Astrocyte (in vitro differentiated cells and primary cell): ENCODE measurements around the gene IWS1. TPM values are rescaled to one million over a fixed set of nuclear protein-coding genes. Genes with fewer than 3 reads are reported as not detected.
A peak's percentile ranks its signal among the peaks of the same experiment; 100 is the strongest.

ENCODE experiments used
- DNase-seq: peaks from one replicate; pipeline ENCODE4 v3.0.0-alpha.2; 2010; ENCODE audit warnings: low read depth
- FAIRE-seq: peaks from 2 replicates; lab custom pipeline; 2011; peaks lifted over from hg19 to GRCh38; lab: Jason Lieb, UNC
- H2AFZ ChIP-seq: 2 replicates; pipeline ENCODE4 v1.6.0; 2012; ENCODE audit warnings: low read depth, low read length, inconsistent platforms
- H3K27ac ChIP-seq: 2 replicates; pipeline ENCODE4 v1.5.1; 2011; ENCODE audit warnings: low read depth, low read length, inconsistent platforms
- H3K27me3 ChIP-seq: 2 replicates; pipeline ENCODE4 v1.6.0; 2011; ENCODE audit warnings: low read length, inconsistent platforms; ENCODE audit not compliant: insufficient read depth
- H3K36me3 ChIP-seq: 2 replicates; pipeline ENCODE4 v1.5.1; 2011; ENCODE audit warnings: low read length, inconsistent platforms; ENCODE audit not compliant: insufficient read depth
- H3K4me1 ChIP-seq: 2 replicates; pipeline ENCODE4 v1.5.1; 2011; ENCODE audit warnings: low read length, inconsistent platforms; ENCODE audit not compliant: insufficient read depth
- H3K4me2 ChIP-seq: 2 replicates; pipeline ENCODE4 v1.6.0; 2012; ENCODE audit warnings: low read length, inconsistent platforms
- H3K4me3 ChIP-seq: 2 replicates; pipeline ENCODE4 v1.5.1; 2011; ENCODE audit warnings: low read depth, mild to moderate bottlenecking, low read length, inconsistent platforms; ENCODE audit not compliant: insufficient read depth
- H3K79me2 ChIP-seq: 2 replicates; pipeline ENCODE4 v1.6.0; 2012; ENCODE audit warnings: mild to moderate bottlenecking, low read length, inconsistent platforms; ENCODE audit not compliant: insufficient read depth
- H3K9ac ChIP-seq: 2 replicates; pipeline ENCODE4 v1.6.0; 2012; ENCODE audit warnings: mild to moderate bottlenecking, low read length, inconsistent platforms
- H3K9me3 ChIP-seq: 2 replicates; pipeline ENCODE4 v1.5.1; 2012; ENCODE audit warnings: low read depth, mild to moderate bottlenecking, low read length, inconsistent platforms; ENCODE audit not compliant: insufficient read depth
- H4K20me1 ChIP-seq: 2 replicates; pipeline ENCODE4 v1.6.0; 2012; ENCODE audit warnings: low read length, inconsistent platforms; ENCODE audit not compliant: insufficient read depth
- H3K27ac Mint-ChIP-seq: one replicate; pipeline ENCODE4 v1.8.0; 2021; ENCODE audit warnings: mild to moderate bottlenecking, mixed read lengths; ENCODE audit not compliant: unreplicated experiment
- H3K27me3 Mint-ChIP-seq: one replicate; pipeline ENCODE4 v1.8.0; 2021; ENCODE audit warnings: low read depth, mixed read lengths; ENCODE audit not compliant: unreplicated experiment
- H3K36me3 Mint-ChIP-seq: one replicate; pipeline ENCODE4 v1.8.0; 2021; ENCODE audit warnings: low read depth, mixed read lengths; ENCODE audit not compliant: unreplicated experiment
- H3K4me1 Mint-ChIP-seq: one replicate; pipeline ENCODE4 v1.8.0; 2021; ENCODE audit warnings: low read depth, mixed read lengths; ENCODE audit not compliant: unreplicated experiment
- H3K4me3 Mint-ChIP-seq: one replicate; pipeline ENCODE4 v1.8.0; 2021; ENCODE audit warnings: mild to moderate bottlenecking, moderate library complexity, mixed read lengths; ENCODE audit not compliant: unreplicated experiment
- H3K9me3 Mint-ChIP-seq: one replicate; pipeline ENCODE4 v1.8.0; 2021; ENCODE audit warnings: mild to moderate bottlenecking, mixed read lengths; ENCODE audit not compliant: unreplicated experiment
- CTCF ChIP-seq: IDR thresholded peaks from 2 replicates; pipeline ENCODE4 v1.5.1; 2011; ENCODE audit warnings: low read depth, mild to moderate bottlenecking, inconsistent platforms, low read length, moderate library complexity; ENCODE audit not compliant: insufficient read depth
- EZH2 ChIP-seq: IDR thresholded peaks from 2 replicates; pipeline ENCODE4 v1.6.1; 2012; ENCODE audit warnings: mild to moderate bottlenecking, low read length, inconsistent platforms; ENCODE audit not compliant: insufficient read depth
- total RNA-seq: library from RNA; stranded (reverse); gene quantifications from 2 replicates; pipeline ENCODE4 v1.2.1, GENCODE V29; 2021

Gene IWS1
- total RNA-seq, 1 donor from 2014 or later: 56.2 TPM

GRCh38 chr2:127563458-127564428 is 37.5 kb upstream of the IWS1 start:
- TF ChIP-seq EZH2 (no peak), CTCF (no peak)
- no peak overlapping the region for H2AFZ ChIP-seq
- H3K4me1 Mint-ChIP-seq: peaks cover 8% of the 10 kb centered on the region
- H4K20me1 ChIP-seq: no peaks in the 10 kb centered on the region
- peaks cover 32% of the 10 kb centered on the region for H3K27me3 Mint-ChIP-seq
- FAIRE-seq: no peak
- no peaks in the 10 kb centered on the region for H3K9me3 Mint-ChIP-seq
- no peak overlapping the region for H3K9ac ChIP-seq
- H3K27ac Mint-ChIP-seq: no peak overlapping the region
- H3K79me2 ChIP-seq: no peaks in the 10 kb centered on the region
- H3K4me3 Mint-ChIP-seq: no peak overlapping the region
- no peaks in the 10 kb centered on the region for H3K9me3 ChIP-seq
- H3K4me2 ChIP-seq: no peak overlapping the region
- DNase-seq: no peak
- H3K27ac ChIP-seq: no peak overlapping the region
- no peaks in the 10 kb centered on the region for H3K36me3 ChIP-seq
- H3K4me3 ChIP-seq: no peak overlapping the region
- H3K4me1 ChIP-seq: peaks cover 3% of the 10 kb centered on the region
- H3K36me3 Mint-ChIP-seq: peaks cover 2% of the 10 kb centered on the region
- H3K27me3 ChIP-seq: no peaks in the 10 kb centered on the region

- Mint-ChIP-seq H3K4me3 (no peak overlapping the region), H3K27ac (no peak overlapping the region), H3K27me3 (peaks cover 32% of the 10 kb centered on the region), H3K9me3 (no peaks in the 10 kb centered on the region), H3K4me1 (peaks cover 8% of the 10 kb centered on the region), H3K36me3 (peaks cover 2% of the 10 kb centered on the region)
- Histone ChIP-seq H3K79me2 (no peaks in the 10 kb centered on the region), H3K4me3 (no peak overlapping the region), H3K36me3 (no peaks in the 10 kb centered on the region), H3K9me3 (no peaks in the 10 kb centered on the region), H3K9ac (no peak overlapping the region), H3K4me1 (peaks cover 3% of the 10 kb centered on the region), H4K20me1 (no peaks in the 10 kb centered on the region), H3K27ac (no peak overlapping the region), H2AFZ (no peak overlapping the region), H3K4me2 (no peak overlapping the region), H3K27me3 (no peaks in the 10 kb centered on the region)
- FAIRE-seq: no peak
- DNase-seq: no peak
- TF ChIP-seq EZH2 (no peak), CTCF (no peak)
Observed at GRCh38 chr2:127562936-127563335, 36.6 kb upstream of the IWS1 start.

GRCh38 chr2:127561371-127561770 is 35.1 kb upstream of the IWS1 start:
- Histone ChIP-seq H3K4me3 (no peak overlapping the region), H3K4me2 (no peak overlapping the region), H4K20me1 (no peaks in the 10 kb centered on the region), H3K27ac (no peak overlapping the region), H2AFZ (no peak overlapping the region), H3K9ac (no peak overlapping the region), H3K9me3 (no peaks in the 10 kb centered on the region), H3K27me3 (peaks cover 9% of the 10 kb centered on the region), H3K36me3 (no peaks in the 10 kb centered on the region), H3K4me1 (peaks cover 3% of the 10 kb centered on the region), H3K79me2 (no peaks in the 10 kb centered on the region)
- TF ChIP-seq CTCF (no peak), EZH2 (no peak)
- H3K27ac Mint-ChIP-seq: peak overlapping the region; percentile 53
- peaks cover 28% of the 10 kb centered on the region for H3K27me3 Mint-ChIP-seq
- FAIRE-seq (no peak), DNase-seq (no peak)
- peaks cover 8% of the 10 kb centered on the region for H3K4me1 Mint-ChIP-seq
- peaks cover 9% of the 10 kb centered on the region for H3K9me3 Mint-ChIP-seq
- no peak overlapping the region for H3K4me3 Mint-ChIP-seq
- H3K36me3 Mint-ChIP-seq: peaks cover 6% of the 10 kb centered on the region
